ENCODE results near the gene FAM20A.

The FAM20A gene

DNA sequence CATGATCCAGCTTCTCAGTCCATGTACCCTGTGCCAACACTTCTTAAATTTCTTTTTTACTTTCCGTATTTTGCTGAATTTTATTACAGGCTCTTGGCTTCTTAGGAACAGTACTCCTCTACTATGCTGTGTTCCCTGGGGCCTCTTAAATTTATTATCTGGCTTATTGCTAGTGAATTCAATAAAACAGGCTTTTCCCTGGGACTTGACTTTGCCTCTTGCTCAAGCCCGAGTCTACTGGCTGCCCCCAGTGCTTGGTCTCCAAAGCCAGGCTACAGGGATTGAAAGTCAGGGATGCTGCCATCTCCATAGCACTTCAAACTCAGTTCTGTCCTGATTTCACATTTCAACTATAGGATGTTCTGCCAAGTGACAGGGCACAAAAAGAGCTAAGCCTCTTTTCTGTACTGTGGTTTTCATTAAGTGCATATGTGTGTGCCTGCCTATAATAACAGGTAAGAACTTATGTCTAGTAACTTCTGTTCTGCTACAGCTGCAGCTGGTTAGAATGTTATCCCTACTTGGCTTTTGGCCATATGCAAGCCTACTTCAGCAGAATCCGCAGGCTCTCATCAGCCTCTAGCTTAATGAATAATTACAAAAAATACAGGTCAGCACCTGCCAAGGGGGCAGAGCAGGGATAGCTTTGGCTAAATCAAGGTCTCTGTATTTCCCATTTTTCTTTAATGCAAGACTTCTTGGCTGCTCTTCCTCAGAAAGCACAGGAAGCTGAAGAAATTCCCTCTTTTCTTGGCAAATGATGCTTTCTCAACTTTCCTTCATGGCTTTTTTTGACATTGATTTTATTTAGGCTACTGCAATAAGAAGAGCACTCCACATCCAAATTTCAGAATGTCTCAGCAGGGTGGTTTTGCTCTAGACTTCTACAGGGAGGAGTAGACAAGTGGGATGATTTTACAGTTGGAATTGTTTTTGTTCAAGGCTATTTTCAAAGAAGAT lies 8.2 kb downstream of the FAM20A start:
- H3K36me3 ChIP-seq = no peaks in the 10 kb centered on the region
- H3K9me3 ChIP-seq (ENCODE audit: severe bottlenecking) = peaks cover 9% of the 10 kb centered on the region
- H3K4me3 ChIP-seq (ENCODE audit: low read depth, low read length) = no peak overlapping the region
- no peak overlapping the region for H3K27ac ChIP-seq
- DNase-seq = no peak
- H3K27me3 ChIP-seq (ENCODE audit: insufficient read depth, low read depth, severe bottlenecking) = no peaks in the 10 kb centered on the region
- TF ChIP-seq CTCF (IDR thresholded peaks at IDR 0.05; ENCODE audit: low read depth, low read length) = no peak

DNA sequence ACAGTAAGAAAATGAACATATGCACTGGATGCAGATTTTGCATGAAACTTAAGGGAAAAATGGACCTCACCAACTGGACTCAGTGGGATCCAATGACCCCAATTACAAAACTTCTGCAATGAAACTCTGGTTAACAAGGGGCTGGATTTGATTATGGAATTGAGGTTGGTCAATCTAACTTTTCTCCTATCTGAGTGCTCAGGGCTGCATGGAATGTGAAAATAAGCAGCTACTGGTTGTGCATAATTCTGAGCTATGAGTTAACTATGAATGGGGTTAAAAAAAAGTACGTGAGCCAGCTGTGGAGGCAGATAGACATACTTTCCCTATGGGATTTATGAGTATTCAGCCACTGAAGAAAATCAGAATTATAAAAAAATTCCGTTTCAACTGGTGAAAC lies 9.2 kb downstream of the FAM20A start:
- no peak for TF ChIP-seq CTCF (IDR thresholded peaks at IDR 0.05; ENCODE audit: low read depth, low read length)
- Histone ChIP-seq H3K9me3 (ENCODE audit: severe bottlenecking) (peaks cover 9% of the 10 kb centered on the region), H3K4me3 (ENCODE audit: low read depth, low read length) (no peak overlapping the region), H3K27me3 (ENCODE audit: insufficient read depth, low read depth, severe bottlenecking) (no peaks in the 10 kb centered on the region), H3K36me3 (no peaks in the 10 kb centered on the region), H3K27ac (no peak overlapping the region)
- DNase-seq = no peak

- H3K9me3 ChIP-seq (ENCODE audit: severe bottlenecking) = peaks cover 9% of the 10 kb centered on the region
Measured at GRCh38 chr17:68591583-68591982, 9.6 kb downstream of the FAM20A start.

DNA sequence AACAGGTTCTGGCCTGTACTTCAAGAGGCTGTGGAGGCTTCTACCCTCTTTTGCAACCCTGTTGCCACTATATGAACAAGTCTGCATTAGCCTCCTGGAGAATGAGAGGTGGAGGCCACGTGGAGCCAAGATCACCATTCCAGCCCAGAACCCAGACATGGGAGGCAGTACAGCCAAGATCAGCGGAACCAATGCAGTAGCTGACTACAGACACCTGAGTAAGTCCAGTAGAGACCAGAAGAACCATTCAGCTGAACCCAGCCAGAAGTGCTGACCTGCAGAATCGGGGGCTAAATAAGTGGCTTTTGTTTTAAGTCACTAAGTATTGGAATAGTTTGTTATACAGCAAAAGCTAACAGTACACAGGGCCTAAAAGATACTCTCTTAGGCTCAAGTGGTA lies 12.1 kb downstream of the FAM20A start:
- Histone ChIP-seq H3K27ac (no peak overlapping the region), H3K36me3 (no peaks in the 10 kb centered on the region), H3K4me3 (ENCODE audit: low read depth, low read length) (no peak overlapping the region), H3K9me3 (ENCODE audit: severe bottlenecking) (peaks cover 7% of the 10 kb centered on the region), H3K27me3 (ENCODE audit: insufficient read depth, low read depth, severe bottlenecking) (no peaks in the 10 kb centered on the region)
- no peak for TF ChIP-seq CTCF (IDR thresholded peaks at IDR 0.05; ENCODE audit: low read depth, low read length)
- DNase-seq = no peak

More at GRCh38 chr17:68591583-68591982, 9.6 kb downstream of the FAM20A start:
- DNase-seq = no peak
- Histone ChIP-seq H3K4me3 (ENCODE audit: low read depth, low read length) (no peak overlapping the region), H3K27ac (no peak overlapping the region), H3K36me3 (no peaks in the 10 kb centered on the region), H3K27me3 (ENCODE audit: insufficient read depth, low read depth, severe bottlenecking) (no peaks in the 10 kb centered on the region)
- TF ChIP-seq CTCF (IDR thresholded peaks at IDR 0.05; ENCODE audit: low read depth, low read length) = no peak

DNA sequence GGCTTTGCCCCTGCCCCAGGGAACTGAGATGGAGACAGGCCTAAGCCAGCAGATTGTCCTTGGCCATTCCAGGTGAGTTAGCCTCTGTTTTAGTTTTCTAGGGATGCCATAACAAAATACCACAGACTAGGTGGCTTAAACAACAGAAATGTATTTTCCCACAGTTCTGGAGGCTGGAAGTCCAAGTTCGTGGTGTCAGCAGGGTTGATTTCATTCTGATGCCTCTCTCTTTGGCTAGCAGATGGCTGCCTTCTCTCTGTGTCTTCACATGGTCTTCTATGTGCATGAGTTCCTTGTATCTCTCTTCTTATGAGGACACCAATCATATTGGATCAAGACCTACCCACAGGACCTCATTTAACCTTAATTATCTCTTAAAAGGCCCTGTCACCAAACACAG lies 12.8 kb downstream of the FAM20A start:
- no peak for TF ChIP-seq CTCF (IDR thresholded peaks at IDR 0.05; ENCODE audit: low read depth, low read length)
- Histone ChIP-seq H3K36me3 (no peaks in the 10 kb centered on the region), H3K27ac (no peak overlapping the region), H3K9me3 (ENCODE audit: severe bottlenecking) (peaks cover 7% of the 10 kb centered on the region), H3K4me3 (ENCODE audit: low read depth, low read length) (no peak overlapping the region), H3K27me3 (ENCODE audit: insufficient read depth, low read depth, severe bottlenecking) (no peaks in the 10 kb centered on the region)
- DNase-seq = no peak

Data from WERI-Rb-1 (cell line).